ENCODE measurements around the gene ALK. TPM values are rescaled to one million over a fixed set of nuclear protein-coding genes. Genes with fewer than 3 reads are reported as not detected.

ALK gene
- total RNA-seq, 2 experiments from 2014 or later, result not detected

DNA sequence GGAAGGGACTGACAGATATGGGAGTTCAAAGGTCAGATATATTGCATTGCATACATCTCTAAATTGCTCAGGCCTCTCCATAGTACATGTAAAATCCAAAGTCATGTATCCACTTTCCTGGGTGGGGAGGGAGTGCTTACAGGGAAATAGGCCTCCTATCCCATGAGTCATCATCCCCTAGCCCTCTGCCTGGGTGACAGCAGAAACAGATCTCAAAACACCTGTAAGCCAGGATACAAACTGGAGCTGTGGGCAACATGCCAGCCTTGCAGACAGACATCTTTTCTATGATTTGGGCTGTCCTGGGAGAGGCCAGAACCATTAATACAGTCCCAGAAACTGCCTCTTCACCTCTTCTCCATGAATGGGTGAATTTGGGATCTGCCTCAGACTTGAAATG, 4.8 kb downstream of the ALK start:
- POLR2A ChIA-PET, result no interaction called here
- H3K36me3 Mint-ChIP-seq (ENCODE audit: low read depth), result no peaks in the 10 kb centered on the region
- no peaks in the 10 kb centered on the region for H3K9me3 Mint-ChIP-seq
- CTCF ChIA-PET, result no interaction called here
- peaks cover 6% of the 10 kb centered on the region for H3K4me1 Mint-ChIP-seq (ENCODE audit: low read depth)
- H3K27ac Mint-ChIP-seq, result no peak overlapping the region
- peaks cover 36% of the 10 kb centered on the region for H3K27me3 Mint-ChIP-seq
- ATAC-seq, result no peak
- intact Hi-C loops (cut with micrococcal nuclease), result no loop called here
- no peak overlapping the region for H3K4me3 Mint-ChIP-seq
- DNase-seq, result no peak
- TF ChIP-seq, protein P1, sequence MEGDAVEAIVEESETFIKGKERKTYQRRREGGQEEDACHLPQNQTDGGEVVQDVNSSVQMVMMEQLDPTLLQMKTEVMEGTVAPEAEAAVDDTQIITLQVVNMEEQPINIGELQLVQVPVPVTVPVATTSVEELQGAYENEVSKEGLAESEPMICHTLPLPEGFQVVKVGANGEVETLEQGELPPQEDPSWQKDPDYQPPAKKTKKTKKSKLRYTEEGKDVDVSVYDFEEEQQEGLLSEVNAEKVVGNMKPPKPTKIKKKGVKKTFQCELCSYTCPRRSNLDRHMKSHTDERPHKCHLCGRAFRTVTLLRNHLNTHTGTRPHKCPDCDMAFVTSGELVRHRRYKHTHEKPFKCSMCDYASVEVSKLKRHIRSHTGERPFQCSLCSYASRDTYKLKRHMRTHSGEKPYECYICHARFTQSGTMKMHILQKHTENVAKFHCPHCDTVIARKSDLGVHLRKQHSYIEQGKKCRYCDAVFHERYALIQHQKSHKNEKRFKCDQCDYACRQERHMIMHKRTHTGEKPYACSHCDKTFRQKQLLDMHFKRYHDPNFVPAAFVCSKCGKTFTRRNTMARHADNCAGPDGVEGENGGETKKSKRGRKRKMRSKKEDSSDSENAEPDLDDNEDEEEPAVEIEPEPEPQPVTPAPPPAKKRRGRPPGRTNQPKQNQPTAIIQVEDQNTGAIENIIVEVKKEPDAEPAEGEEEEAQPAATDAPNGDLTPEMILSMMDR (IDR thresholded peaks at IDR 0.05), result no peak

DNA sequence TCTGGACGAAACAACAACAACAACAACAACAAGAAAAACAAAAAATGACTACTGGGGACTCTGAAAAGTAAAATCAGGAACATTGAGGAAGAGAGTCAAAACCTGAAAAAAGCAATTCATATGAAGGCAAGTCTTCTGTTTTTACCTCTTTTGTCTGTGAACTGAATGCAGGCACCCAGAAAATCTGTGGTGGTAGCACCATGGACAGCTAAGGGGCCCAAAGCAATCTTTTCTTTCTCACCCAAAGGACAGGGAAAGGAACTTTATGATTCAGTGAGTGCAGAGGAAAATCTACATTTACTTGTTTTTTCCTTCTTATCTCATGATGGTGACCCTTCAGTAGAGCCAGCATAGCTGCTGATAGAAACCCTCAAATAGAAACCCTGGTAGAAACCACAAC, 10.4 kb downstream of the ALK start:
- ATAC-seq (no peak), DNase-seq (no peak)
- TF ChIP-seq, protein P1 (IDR thresholded peaks at IDR 0.05), result no peak
- H3K27ac Mint-ChIP-seq, result no peak overlapping the region
- no peak overlapping the region for H3K4me3 Mint-ChIP-seq
- CTCF ChIA-PET, result no interaction called here
- no peaks in the 10 kb centered on the region for H3K36me3 Mint-ChIP-seq (ENCODE audit: low read depth)
- peaks cover 9% of the 10 kb centered on the region for H3K27me3 Mint-ChIP-seq
- H3K9me3 Mint-ChIP-seq, result no peaks in the 10 kb centered on the region
- intact Hi-C loops (cut with micrococcal nuclease), result no loop called here
- POLR2A ChIA-PET, result interaction anchor here (1.1 kb wide), 1 partner anchor 10 kb away, joined by 3 read pairs; the partner anchor contains the start of gene ALK
- no peaks in the 10 kb centered on the region for H3K4me1 Mint-ChIP-seq (ENCODE audit: low read depth)

DNA sequence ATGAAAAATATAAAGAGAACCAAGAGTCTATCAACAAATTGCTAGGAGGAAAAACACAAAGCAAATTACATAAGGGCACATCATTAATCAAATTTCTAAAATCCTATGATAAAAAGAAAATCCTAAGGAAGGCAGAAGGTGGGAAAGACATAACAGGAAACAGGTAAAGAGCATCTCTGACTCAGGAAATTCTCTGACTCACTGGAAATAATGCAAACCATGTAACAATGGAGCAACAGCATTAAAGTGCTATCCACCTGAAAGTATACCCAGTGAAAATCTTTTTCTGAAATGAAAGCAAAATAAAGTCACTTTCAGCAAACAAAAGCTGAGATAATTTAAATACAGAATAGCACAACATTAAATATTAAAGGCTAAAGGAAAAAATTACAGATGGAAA, 10.9 kb downstream of the ALK start:
- DNase-seq, result no peak
- CTCF ChIA-PET, result interaction anchor here (2.4 kb wide), 1 partner anchor 12 kb away, joined by 14 read pairs; the partner anchor contains the start of gene ALK
- H3K27me3 Mint-ChIP-seq, result peaks cover 9% of the 10 kb centered on the region
- intact Hi-C loops (cut with micrococcal nuclease), result no loop called here
- no peaks in the 10 kb centered on the region for H3K4me1 Mint-ChIP-seq (ENCODE audit: low read depth)
- no peaks in the 10 kb centered on the region for H3K36me3 Mint-ChIP-seq (ENCODE audit: low read depth)
- no peaks in the 10 kb centered on the region for H3K9me3 Mint-ChIP-seq
- TF ChIP-seq, protein P1 (IDR thresholded peaks at IDR 0.05), result no peak
- ATAC-seq, result no peak
- no peak overlapping the region for H3K27ac Mint-ChIP-seq
- POLR2A ChIA-PET, result no interaction called here
- H3K4me3 Mint-ChIP-seq, result no peak overlapping the region

DNA sequence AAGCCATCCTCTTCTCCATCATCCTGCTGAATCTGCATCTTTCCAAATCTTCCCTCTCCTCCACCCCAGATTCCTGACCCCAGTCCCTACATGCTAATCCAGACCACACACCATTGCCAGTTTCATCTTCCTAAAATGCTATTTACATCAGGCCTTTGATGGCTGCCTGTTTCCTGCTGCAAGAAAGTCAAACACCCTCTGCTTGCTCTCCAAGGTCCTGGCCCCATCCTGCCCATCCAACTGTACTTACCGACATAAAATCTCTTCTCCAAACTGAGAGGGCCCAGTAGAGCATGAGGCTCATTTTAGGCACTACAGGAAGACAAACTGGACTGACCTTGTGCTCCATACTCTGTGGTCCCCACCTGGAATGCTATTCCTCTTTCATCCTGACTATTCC, 19.0 kb downstream of the ALK start:
- H3K27ac Mint-ChIP-seq, result no peak overlapping the region
- TF ChIP-seq, protein P1 (IDR thresholded peaks at IDR 0.05), result no peak
- H3K4me3 Mint-ChIP-seq, result no peak overlapping the region
- H3K27me3 Mint-ChIP-seq, result peaks cover 22% of the 10 kb centered on the region
- no peak for ATAC-seq
- intact Hi-C loops (cut with micrococcal nuclease), result no loop called here
- H3K36me3 Mint-ChIP-seq (ENCODE audit: low read depth), result no peaks in the 10 kb centered on the region
- H3K4me1 Mint-ChIP-seq (ENCODE audit: low read depth), result no peaks in the 10 kb centered on the region
- POLR2A ChIA-PET, result no interaction called here
- no peak for DNase-seq
- CTCF ChIA-PET, result interaction anchor here (1.2 kb wide), 1 partner anchor 20 kb away, joined by 3 read pairs; no protein-coding TSS in a partner anchor
- H3K9me3 Mint-ChIP-seq, result no peaks in the 10 kb centered on the region

DNA sequence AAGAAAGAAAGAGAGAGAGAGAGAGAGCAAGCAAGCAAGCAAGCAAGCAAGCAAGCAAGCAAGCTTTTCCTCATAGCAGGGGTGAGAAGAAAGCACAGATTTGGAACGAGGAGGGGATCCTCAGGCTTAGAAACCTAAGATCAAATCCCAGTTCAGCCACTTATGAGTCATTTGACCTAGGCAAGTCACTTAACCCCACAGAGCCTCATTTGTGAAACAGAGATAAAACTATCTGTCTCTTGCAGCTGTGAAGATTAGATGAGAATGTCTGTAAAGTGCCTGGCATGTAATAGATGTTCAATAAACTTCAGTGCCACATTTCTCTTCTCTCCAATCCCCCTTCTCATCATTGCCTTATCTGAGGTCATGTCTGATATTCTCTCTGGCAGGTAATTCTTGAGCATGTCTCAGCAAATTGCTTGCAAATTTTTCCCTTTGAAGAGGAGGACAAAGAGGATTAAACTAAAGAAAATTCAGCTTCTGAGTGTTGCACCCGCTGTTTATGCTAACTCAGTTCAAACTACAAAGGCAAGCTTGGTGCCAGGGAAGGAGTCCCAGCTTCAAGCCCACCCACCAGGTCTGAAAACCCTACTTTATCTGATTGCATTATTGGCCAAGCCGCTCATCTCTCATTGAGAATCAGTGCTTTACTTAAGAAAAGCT, 20.3 kb downstream of the ALK start:
- no peak for ATAC-seq
- H3K4me3 Mint-ChIP-seq, result no peak overlapping the region
- peaks cover 27% of the 10 kb centered on the region for H3K27me3 Mint-ChIP-seq
- TF ChIP-seq, protein P1 (IDR thresholded peaks at IDR 0.05), result no peak
- H3K27ac Mint-ChIP-seq, result no peak overlapping the region
- H3K9me3 Mint-ChIP-seq, result no peaks in the 10 kb centered on the region
- H3K36me3 Mint-ChIP-seq (ENCODE audit: low read depth), result no peaks in the 10 kb centered on the region
- ChIA-PET CTCF (no interaction called here), POLR2A (interaction anchor here (1.1 kb wide), 1 partner anchor 678 kb away, joined by 3 read pairs; no protein-coding TSS in a partner anchor)
- no peaks in the 10 kb centered on the region for H3K4me1 Mint-ChIP-seq (ENCODE audit: low read depth)
- intact Hi-C loops (cut with micrococcal nuclease), result no loop called here
- no peak for DNase-seq
